Vagina (tissue), 2 donors: ENCODE data around the gene UQCRQ.

Source experiments
- POLR2A ChIP-seq, 2 donors: fragments of 450-650 bp; IDR thresholded peaks; one replicate each; pipeline ENCODE4 v1.6.1; 2017; ENCODE audit warnings: antibody characterized with exemption in 2 of 2, mild to moderate bottlenecking in 2 of 2, moderate library complexity in 2 of 2
- POLR2AphosphoS5 ChIP-seq, 2 donors: sonication (generic); formaldehyde crosslinking; IDR thresholded peaks; one replicate each; pipeline ENCODE4 v1.9.0; 2017; ENCODE audit warnings: antibody characterized with exemption in 2 of 2, mild to moderate bottlenecking in 2 of 2, low read depth in 1 of 2; ENCODE audit not compliant: insufficient read depth in 1 of 2
- TF ChIP-seq, protein P1 (sequence below), 3 experiments: fragments of 450-650 bp in 2 of 3; fragments of 200-600 bp in 1 of 3; sonication (generic) in 1 of 3; IDR thresholded peaks; one replicate each; pipeline ENCODE4 v1.5.1; 2017 to 2019; ENCODE audit warnings: antibody characterized with exemption in 3 of 3, mild to moderate bottlenecking in 2 of 3, moderate library complexity in 2 of 3

DNA sequence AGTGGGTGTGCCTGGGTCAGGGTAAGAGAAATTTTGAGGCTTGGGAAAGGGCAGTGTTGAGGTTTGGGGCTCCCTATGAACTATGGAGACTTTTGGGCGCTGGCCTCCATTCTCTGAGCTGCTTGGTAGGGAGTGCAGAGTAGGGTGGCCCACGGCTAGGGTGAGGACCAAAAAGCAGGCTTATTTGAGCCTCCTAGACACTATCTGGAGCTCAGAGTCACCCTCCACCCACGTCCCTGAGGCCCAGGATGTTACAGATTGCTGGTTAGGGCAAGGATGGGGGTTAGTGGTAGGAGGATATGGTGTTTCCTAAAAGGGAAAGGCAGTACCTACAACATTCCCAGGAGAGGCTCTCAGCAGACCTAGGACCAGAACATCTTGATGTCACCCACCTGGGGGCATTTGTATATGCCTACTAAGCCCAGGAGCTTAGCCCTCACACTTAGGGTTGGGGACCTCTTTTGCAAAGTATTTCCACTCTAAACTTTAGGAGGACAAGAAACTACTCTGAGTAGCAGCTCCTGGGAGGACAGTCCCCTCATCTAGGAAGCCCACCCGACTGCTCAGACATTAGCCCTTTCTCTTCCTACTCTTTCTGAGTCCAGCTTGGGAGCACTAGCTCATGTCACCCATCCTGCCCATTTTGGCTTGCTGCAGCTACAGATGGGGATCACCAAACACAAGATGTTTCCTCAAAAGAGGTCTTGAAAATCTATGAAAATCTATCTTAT lies 38.3 kb upstream of the UQCRQ start:
- TF ChIP-seq, protein P1, sequence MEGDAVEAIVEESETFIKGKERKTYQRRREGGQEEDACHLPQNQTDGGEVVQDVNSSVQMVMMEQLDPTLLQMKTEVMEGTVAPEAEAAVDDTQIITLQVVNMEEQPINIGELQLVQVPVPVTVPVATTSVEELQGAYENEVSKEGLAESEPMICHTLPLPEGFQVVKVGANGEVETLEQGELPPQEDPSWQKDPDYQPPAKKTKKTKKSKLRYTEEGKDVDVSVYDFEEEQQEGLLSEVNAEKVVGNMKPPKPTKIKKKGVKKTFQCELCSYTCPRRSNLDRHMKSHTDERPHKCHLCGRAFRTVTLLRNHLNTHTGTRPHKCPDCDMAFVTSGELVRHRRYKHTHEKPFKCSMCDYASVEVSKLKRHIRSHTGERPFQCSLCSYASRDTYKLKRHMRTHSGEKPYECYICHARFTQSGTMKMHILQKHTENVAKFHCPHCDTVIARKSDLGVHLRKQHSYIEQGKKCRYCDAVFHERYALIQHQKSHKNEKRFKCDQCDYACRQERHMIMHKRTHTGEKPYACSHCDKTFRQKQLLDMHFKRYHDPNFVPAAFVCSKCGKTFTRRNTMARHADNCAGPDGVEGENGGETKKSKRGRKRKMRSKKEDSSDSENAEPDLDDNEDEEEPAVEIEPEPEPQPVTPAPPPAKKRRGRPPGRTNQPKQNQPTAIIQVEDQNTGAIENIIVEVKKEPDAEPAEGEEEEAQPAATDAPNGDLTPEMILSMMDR (IDR thresholded peaks at IDR 0.05), result no peak
- TF ChIP-seq POLR2A (IDR thresholded peaks at IDR 0.05) (no peak), POLR2AphosphoS5 (IDR thresholded peaks at IDR 0.05; ENCODE audit: insufficient read depth in 1 of 2, low read depth in 1 of 2) (no peak)
